B cell (primary cell): Measurements from ENCODE around the gene NCAN. TPM values are rescaled to one million over a fixed set of nuclear protein-coding genes. Genes with fewer than 3 reads are reported as not detected.

ENCODE experiments used
- ATAC-seq: fragments of 200-7000 bp; cut with Tn5 transposase; one replicate; pipeline ENCODE4 v1.10.0; 2021; ENCODE audit warnings: low read depth, mild to moderate bottlenecking, moderate number of reproducible peaks, moderate library complexity
- CTCF ChIA-PET: fragments of 350-600 bp; sonication (Branson Sonifier 250); formaldehyde crosslinking; loops from one replicate; lab custom pipeline; 2021; ENCODE audit warnings: antibody characterized with exemption, inconsistent platforms; lab: Charles Lee
- POLR2A ChIA-PET: fragments of 350-600 bp; sonication (Branson Sonifier 250); formaldehyde crosslinking; loops from one replicate; lab custom pipeline; 2021; ENCODE audit warnings: antibody characterized with exemption; lab: Charles Lee
- DNase-seq: peaks from one replicate; pipeline ENCODE4 v3.0.0; 2013
- H2AFZ ChIP-seq: 2 replicates; pipeline ENCODE4 v1.6.1; 2012; ENCODE audit warnings: mild to moderate bottlenecking, low read depth, low read length; ENCODE audit not compliant: insufficient read depth, poor library complexity, severe bottlenecking
- H3K27ac ChIP-seq, 2 donors: 1 replicate in 1 of 2; 2 replicates in 1 of 2; pipeline ENCODE4 v1.5.1; 2012 to 2013; ENCODE audit warnings: low read length in 2 of 2, mild to moderate bottlenecking in 2 of 2, moderate library complexity in 1 of 2
- H3K27me3 ChIP-seq, 4 experiments: fragments of 200-600 bp in 1 of 4; sonication (generic) in 1 of 4; replicated peaks in 1 of 4; 1 replicate in 2 of 4; 2 replicates in 2 of 4; pipeline versions ENCODE4 v1.6.1 to v1.7.0; 2013 to 2016; ENCODE audit warnings: low read length in 3 of 4, mild to moderate bottlenecking in 2 of 4, mixed read lengths in 1 of 4, moderate library complexity in 1 of 4; ENCODE audit not compliant: insufficient read depth in 4 of 4, control insufficient read depth in 3 of 4; ENCODE audit errors: control extremely low read depth in 1 of 4
- H3K36me3 ChIP-seq, 2 experiments: replicated peaks in 1 of 2; 1 replicate in 1 of 2; 2 replicates in 1 of 2; pipeline versions ENCODE4 v1.6.1 to v1.7.1; 2013; ENCODE audit warnings: low read length in 1 of 2; ENCODE audit not compliant: insufficient read depth in 2 of 2, control insufficient read depth in 1 of 2; ENCODE audit errors: control extremely low read depth in 1 of 2, extremely low read depth in 1 of 2
- H3K4me1 ChIP-seq, 2 donors: fragments of 200-600 bp in 1 of 2; sonication (generic) in 1 of 2; 1 replicate in 1 of 2; 2 replicates in 1 of 2; pipeline versions ENCODE4 v1.5.1 to v1.6.1; 2013 to 2017; ENCODE audit warnings: low read length in 2 of 2; ENCODE audit not compliant: control insufficient read depth in 2 of 2, insufficient read depth in 2 of 2
- H3K4me2 ChIP-seq: replicated peaks from 2 replicates; pipeline ENCODE3; 2012; ENCODE audit warnings: mild to moderate bottlenecking, low read depth, low read length; ENCODE audit not compliant: poor library complexity, severe bottlenecking
- H3K4me3 ChIP-seq, 5 experiments: fragments of 200-600 bp in 1 of 5; sonication (generic) in 1 of 5; 1 replicate in 3 of 5; 2 replicates in 2 of 5; pipeline versions ENCODE4 v1.5.1 to v1.7.0; 2011 to 2016; ENCODE audit warnings: low read length in 4 of 5, mild to moderate bottlenecking in 4 of 5, low read depth in 2 of 5, control low read depth in 1 of 5, moderate library complexity in 1 of 5; ENCODE audit not compliant: insufficient read depth in 1 of 5; ENCODE audit errors: control extremely low read depth in 1 of 5, extremely low read depth in 1 of 5
- H3K79me2 ChIP-seq: fragments of 200-600 bp; sonication (generic); one replicate; pipeline ENCODE4 v1.6.0; 2016; ENCODE audit warnings: low read length; ENCODE audit not compliant: control insufficient read depth, insufficient read depth
- H3K9ac ChIP-seq: fragments of 200-600 bp; sonication (generic); 2 replicates; pipeline ENCODE4 v1.6.1; 2017; ENCODE audit warnings: mild to moderate bottlenecking, low read length, moderate library complexity
- H3K9me3 ChIP-seq, 3 donors: one replicate each; pipeline versions ENCODE4 v1.6.1 to v1.7.1; 2013; ENCODE audit warnings: low read length in 2 of 3; ENCODE audit not compliant: control insufficient read depth in 2 of 3, insufficient read depth in 1 of 3; ENCODE audit errors: control extremely low read depth in 1 of 3
- H4K20me1 ChIP-seq: 2 replicates; pipeline ENCODE4 v1.6.0; 2012; ENCODE audit warnings: mild to moderate bottlenecking, low read length; ENCODE audit not compliant: insufficient read depth, control insufficient read depth, poor library complexity, severe bottlenecking
- H3K27ac Mint-ChIP-seq: one replicate; pipeline ENCODE4 v1.8.0; 2021; ENCODE audit warnings: mixed read lengths
- H3K27me3 Mint-ChIP-seq: one replicate; pipeline ENCODE4 v1.8.0; 2021; ENCODE audit warnings: mixed read lengths
- H3K4me1 Mint-ChIP-seq: one replicate; pipeline ENCODE4 v1.8.0; 2021; ENCODE audit warnings: mixed read lengths
- H3K4me3 Mint-ChIP-seq: one replicate; pipeline ENCODE4 v1.8.0; 2021; ENCODE audit warnings: mixed read lengths
- H3K9me3 Mint-ChIP-seq: one replicate; pipeline ENCODE4 v1.8.0; 2022; ENCODE audit warnings: mixed read lengths; ENCODE audit not compliant: insufficient read depth
- EZH2 ChIP-seq: IDR thresholded peaks from 2 replicates; pipeline ENCODE4 v1.6.1; 2012; ENCODE audit warnings: borderline replicate concordance, low read depth, mild to moderate bottlenecking, moderate library complexity, low read length; ENCODE audit not compliant: insufficient read depth, poor library complexity, severe bottlenecking
- WGBS: methylation state at CpG from one replicate; pipeline ENCODE4 v1.1.5; 2013; ENCODE audit warnings: missing lambda C conversion rate; ENCODE audit not compliant: insufficient coverage; 5-methylcytosine and 5-hydroxymethylcytosine counted together
- intact Hi-C: fragments of 100-400 bp; cut with micrococcal nuclease; formaldehyde crosslinking; loops from one replicate; pipeline ENCODE4 v1.10.0; 2022
- polyA plus RNA-seq: library from polyadenylated mRNA; depleted of rRNA; stranded (reverse); fragments of >200 nt; gene quantifications from 2 replicates; pipeline ENCODE4 v1.2.3, GENCODE V29; 2012
- total RNA-seq, 2 donors: library from RNA; stranded (reverse); fragments of 120-200 nt in 1 of 2; gene quantifications; 1 replicate in 1 of 2; 2 replicates in 1 of 2; pipeline versions ENCODE4 v1.2.3 to v1.2.4, GENCODE V29; 2013 to 2022
- TF ChIP-seq, protein P1 (sequence below): fragments of 200-600 bp; IDR thresholded peaks from one replicate; pipeline ENCODE4 v1.8.0; 2022; ENCODE audit warnings: antibody characterized with exemption, mild to moderate bottlenecking

The NCAN gene
- total and polyA plus RNA-seq, 2 donors (not counting 1 experiment from before 2014, with no cell fraction given): 0.03 TPM; not detected in 1

DNA sequence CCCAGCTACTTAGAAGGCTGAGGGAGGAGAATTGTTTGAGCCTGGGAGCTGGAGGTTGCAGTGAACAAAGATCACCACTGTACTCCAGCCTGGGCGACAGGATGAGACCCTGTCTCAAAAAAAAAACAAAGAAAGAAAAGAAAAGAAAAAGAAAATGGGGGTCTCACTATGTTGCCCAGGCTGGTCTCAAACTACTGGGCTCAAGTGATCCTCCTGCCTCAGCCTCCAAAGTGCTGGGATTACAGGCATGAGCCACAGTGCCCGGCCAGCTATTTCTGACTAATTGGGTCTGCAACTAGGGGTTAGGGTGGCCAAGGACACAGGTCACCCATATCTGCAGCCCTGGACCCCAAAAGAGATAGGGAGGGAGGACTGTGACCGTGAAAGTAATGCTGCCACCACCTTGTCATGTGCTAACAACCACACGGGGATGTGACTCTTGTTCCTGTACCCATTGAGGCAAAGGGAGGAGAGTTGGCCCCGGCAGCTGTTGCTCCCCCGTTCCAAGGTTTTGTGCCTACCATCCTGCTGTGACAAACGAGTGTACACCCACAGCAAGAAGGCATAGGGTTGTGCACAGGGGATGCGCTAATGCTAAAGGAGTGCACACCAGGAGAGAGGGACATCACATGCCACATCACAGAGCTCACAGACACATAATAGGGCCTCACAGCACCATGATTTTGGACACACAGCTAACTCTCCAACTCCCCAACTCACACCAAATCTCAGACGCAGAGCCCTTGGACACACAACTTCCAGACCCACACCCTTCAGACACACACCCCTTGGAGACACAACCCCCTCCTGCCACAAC, 42.3 kb upstream of the NCAN start:
- intact Hi-C loops: loop anchor here (1.0 kb wide), 2 partner anchors 9 to 31 kb away; partner anchors contain the start of gene TMEM161A
- TF ChIP-seq, protein P1, sequence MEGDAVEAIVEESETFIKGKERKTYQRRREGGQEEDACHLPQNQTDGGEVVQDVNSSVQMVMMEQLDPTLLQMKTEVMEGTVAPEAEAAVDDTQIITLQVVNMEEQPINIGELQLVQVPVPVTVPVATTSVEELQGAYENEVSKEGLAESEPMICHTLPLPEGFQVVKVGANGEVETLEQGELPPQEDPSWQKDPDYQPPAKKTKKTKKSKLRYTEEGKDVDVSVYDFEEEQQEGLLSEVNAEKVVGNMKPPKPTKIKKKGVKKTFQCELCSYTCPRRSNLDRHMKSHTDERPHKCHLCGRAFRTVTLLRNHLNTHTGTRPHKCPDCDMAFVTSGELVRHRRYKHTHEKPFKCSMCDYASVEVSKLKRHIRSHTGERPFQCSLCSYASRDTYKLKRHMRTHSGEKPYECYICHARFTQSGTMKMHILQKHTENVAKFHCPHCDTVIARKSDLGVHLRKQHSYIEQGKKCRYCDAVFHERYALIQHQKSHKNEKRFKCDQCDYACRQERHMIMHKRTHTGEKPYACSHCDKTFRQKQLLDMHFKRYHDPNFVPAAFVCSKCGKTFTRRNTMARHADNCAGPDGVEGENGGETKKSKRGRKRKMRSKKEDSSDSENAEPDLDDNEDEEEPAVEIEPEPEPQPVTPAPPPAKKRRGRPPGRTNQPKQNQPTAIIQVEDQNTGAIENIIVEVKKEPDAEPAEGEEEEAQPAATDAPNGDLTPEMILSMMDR: no peak
- no peak for TF ChIP-seq EZH2
- peak overlapping the region; percentile 84 for H3K4me2 ChIP-seq
- H3K36me3 ChIP-seq: no peaks in the 10 kb centered on the region
- CTCF ChIA-PET: interaction anchor here (1.0 to 13.6 kb wide), 5 partner anchors 12 to 321 kb away, joined by 3 to 285 read pairs (median 4); no protein-coding TSS in a partner anchor
- Mint-ChIP-seq H3K27ac (peak overlapping the region; percentile 56), H3K4me3 (peak overlapping the region; percentile 82), H3K9me3 (no peaks in the 10 kb centered on the region), H3K4me1 (peaks cover 31% of the 10 kb centered on the region), H3K27me3 (peaks cover 8% of the 10 kb centered on the region)
- POLR2A ChIA-PET: interaction anchor here (0.7 to 1.8 kb wide), 4 partner anchors 9 to 1355 kb away, joined by 3 to 8 read pairs (median 4); no protein-coding TSS in a partner anchor
- H4K20me1 ChIP-seq: no peaks in the 10 kb centered on the region
- no peak overlapping the region for H3K27ac ChIP-seq
- H3K4me3 ChIP-seq: peak overlapping the region; percentile 7 to 46 (median 26)
- 71% methylated on average over 9 of the region's 9 CpGs for WGBS
- peaks cover 13 to 25% of the 10 kb centered on the region in 2 donors for H3K4me1 ChIP-seq
- H3K9ac ChIP-seq: peak overlapping the region; percentile 27
- H3K27me3 ChIP-seq: peaks cover 0 to 18% (median 2%) of the 10 kb centered on the region in 4 experiments
- ATAC-seq (no peak), DNase-seq (no peak)
- peaks cover 0 to 11% (median 0%) of the 10 kb centered on the region in 3 donors for H3K9me3 ChIP-seq
- no peaks in the 10 kb centered on the region for H3K79me2 ChIP-seq
- H2AFZ ChIP-seq: peak overlapping the region; percentile 36
